Mucosa of rectum (tissue), 2 donors: ENCODE measurements around the gene ASIC4.

Source experiments
- H3K27ac ChIP-seq, 2 donors: one replicate each; pipeline ENCODE4 v1.7.0; 2013; ENCODE audit warnings: inconsistent platforms in 2 of 2, low read depth in 2 of 2, low read length in 2 of 2
- H3K27me3 ChIP-seq, 2 donors: one replicate each; pipeline ENCODE4 v1.7.0; 2013; ENCODE audit warnings: low read length in 2 of 2; ENCODE audit not compliant: control insufficient read depth in 2 of 2, insufficient read depth in 2 of 2
- H3K36me3 ChIP-seq, 2 donors: one replicate each; pipeline ENCODE4 v1.7.0; 2013; ENCODE audit warnings: low read length in 2 of 2; ENCODE audit not compliant: control insufficient read depth in 2 of 2, insufficient read depth in 2 of 2
- H3K4me1 ChIP-seq, 2 donors: one replicate each; pipeline ENCODE4 v1.7.0; 2013; ENCODE audit warnings: low read length in 2 of 2, mild to moderate bottlenecking in 1 of 2; ENCODE audit not compliant: control insufficient read depth in 2 of 2, insufficient read depth in 2 of 2
- H3K4me3 ChIP-seq, 2 donors: one replicate each; pipeline ENCODE4 v1.7.0; 2013; ENCODE audit warnings: low read length in 2 of 2
- H3K9ac ChIP-seq, 2 donors: one replicate each; pipeline ENCODE4 v1.7.0; 2013; ENCODE audit warnings: low read length in 2 of 2, low read depth in 1 of 2, mild to moderate bottlenecking in 1 of 2
- H3K9me3 ChIP-seq, 2 donors: one replicate each; pipeline ENCODE4 v1.7.0; 2013; ENCODE audit warnings: low read length in 2 of 2; ENCODE audit not compliant: control insufficient read depth in 2 of 2
- donor health status: healthy.
- donor health status: Normal muscosa, but diverticular disease.

ASIC4 gene

GRCh38 chr2:219533930-219534661 lies 19.8 kb downstream of the ASIC4 start:
- Histone ChIP-seq H3K4me1 (peaks cover 0 to 3% of the 10 kb centered on the region in 2 donors), H3K27ac (no peak overlapping the region), H3K27me3 (peaks cover 14 to 21% of the 10 kb centered on the region in 2 donors), H3K4me3 (no peak overlapping the region), H3K9ac (no peak overlapping the region), H3K36me3 (peaks cover 0 to 2% of the 10 kb centered on the region in 2 donors), H3K9me3 (no peaks in the 10 kb centered on the region)

- no peaks in the 10 kb centered on the region for H3K9me3 ChIP-seq
- peaks cover 8 to 16% of the 10 kb centered on the region in 2 donors for H3K36me3 ChIP-seq
- no peak overlapping the region for H3K9ac ChIP-seq
- H3K4me3 ChIP-seq, result no peak overlapping the region
- H3K27me3 ChIP-seq, result peaks cover 4 to 5% of the 10 kb centered on the region in 2 donors
- H3K4me1 ChIP-seq, result peaks cover 0 to 1% of the 10 kb centered on the region in 2 donors
- no peak overlapping the region for H3K27ac ChIP-seq
Measured at GRCh38 chr2:219536425-219536824, 22.1 kb downstream of the ASIC4 start.

DNA sequence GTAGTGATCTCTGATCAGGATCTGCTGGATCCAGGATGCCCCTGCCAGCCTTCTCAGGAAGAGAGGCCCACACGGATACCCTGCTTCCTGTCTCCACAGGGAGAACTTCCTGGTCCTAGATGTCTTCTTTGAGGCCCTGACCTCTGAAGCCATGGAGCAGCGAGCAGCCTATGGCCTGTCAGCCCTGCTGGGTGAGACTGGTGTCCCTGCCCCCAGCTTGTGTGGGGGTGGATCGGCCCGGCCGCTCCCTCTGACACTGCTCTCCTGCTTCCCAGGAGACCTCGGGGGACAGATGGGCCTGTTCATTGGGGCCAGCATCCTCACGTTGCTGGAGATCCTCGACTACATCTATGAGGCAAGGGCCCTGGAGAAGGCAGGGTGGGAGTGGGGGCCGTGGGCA lies 22.7 kb downstream of the ASIC4 start:
- Histone ChIP-seq H3K4me1 (peaks cover 2 to 5% of the 10 kb centered on the region in 2 donors), H3K27me3 (peaks cover 0 to 5% of the 10 kb centered on the region in 2 donors), H3K36me3 (peaks cover 9 to 16% of the 10 kb centered on the region in 2 donors), H3K9ac (no peak overlapping the region), H3K9me3 (no peaks in the 10 kb centered on the region), H3K27ac (no peak overlapping the region), H3K4me3 (no peak overlapping the region)

GRCh38 chr2:219537657-219538488 lies 23.6 kb downstream of the ASIC4 start:
- H3K9ac ChIP-seq, result no peak overlapping the region
- no peaks in the 10 kb centered on the region for H3K9me3 ChIP-seq
- peaks cover 10 to 14% of the 10 kb centered on the region in 2 donors for H3K4me1 ChIP-seq
- H3K36me3 ChIP-seq, result peaks cover 9 to 16% of the 10 kb centered on the region in 2 donors
- H3K27me3 ChIP-seq, result peaks cover 0 to under 1% of the 10 kb centered on the region in 2 donors
- H3K27ac ChIP-seq, result no peak overlapping the region
- no peak overlapping the region for H3K4me3 ChIP-seq

DNA sequence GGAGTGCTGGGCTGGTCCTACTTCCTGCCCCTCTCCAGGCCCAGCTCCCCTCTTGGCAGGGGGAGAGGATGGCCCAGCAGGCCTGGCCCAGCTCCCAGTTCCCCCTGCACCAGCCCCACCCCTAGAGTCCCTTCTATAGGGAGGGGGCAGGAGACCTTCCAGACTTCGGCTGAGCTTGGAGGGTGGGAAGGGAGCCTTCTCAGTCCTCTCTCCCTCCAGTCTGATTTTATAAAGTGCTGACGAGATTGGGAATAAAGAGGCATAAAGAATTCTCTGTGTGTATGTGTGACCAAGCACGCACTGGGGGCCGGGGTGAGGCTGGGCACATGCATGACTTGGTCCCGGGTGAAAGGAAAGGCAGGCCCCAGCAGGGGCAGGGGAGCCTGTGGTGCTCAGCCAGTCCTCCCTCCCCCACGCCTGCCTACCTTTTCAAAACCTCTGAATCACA lies 24.2 kb downstream of the ASIC4 start:
- no peaks in the 10 kb centered on the region for H3K27me3 ChIP-seq
- no peak overlapping the region for H3K9ac ChIP-seq
- no peaks in the 10 kb centered on the region for H3K9me3 ChIP-seq

GRCh38 chr2:219538956-219539788 lies 24.9 kb downstream of the ASIC4 start:
- Histone ChIP-seq H3K4me3 (no peak overlapping the region), H3K36me3 (peaks cover 9 to 16% of the 10 kb centered on the region in 2 donors), H3K9ac (no peak overlapping the region), H3K27ac (no peak overlapping the region), H3K4me1 (peaks cover 13 to 19% of the 10 kb centered on the region in 2 donors), H3K9me3 (no peaks in the 10 kb centered on the region), H3K27me3 (no peaks in the 10 kb centered on the region)

More for the DNA sequence above, 24.2 kb downstream of the ASIC4 start:
- Histone ChIP-seq H3K4me3 (no peak overlapping the region), H3K4me1 (peaks cover 12 to 18% of the 10 kb centered on the region in 2 donors), H3K27ac (no peak overlapping the region), H3K36me3 (peaks cover 9 to 16% of the 10 kb centered on the region in 2 donors)

GRCh38 chr2:219539926-219540678 lies 25.8 kb downstream of the ASIC4 start:
- Histone ChIP-seq H3K9me3 (no peaks in the 10 kb centered on the region), H3K36me3 (peaks cover 9 to 16% of the 10 kb centered on the region in 2 donors), H3K4me1 (peaks cover 19 to 23% of the 10 kb centered on the region in 2 donors), H3K27ac (no peak overlapping the region), H3K9ac (no peak overlapping the region), H3K27me3 (no peaks in the 10 kb centered on the region), H3K4me3 (no peak overlapping the region)

DNA sequence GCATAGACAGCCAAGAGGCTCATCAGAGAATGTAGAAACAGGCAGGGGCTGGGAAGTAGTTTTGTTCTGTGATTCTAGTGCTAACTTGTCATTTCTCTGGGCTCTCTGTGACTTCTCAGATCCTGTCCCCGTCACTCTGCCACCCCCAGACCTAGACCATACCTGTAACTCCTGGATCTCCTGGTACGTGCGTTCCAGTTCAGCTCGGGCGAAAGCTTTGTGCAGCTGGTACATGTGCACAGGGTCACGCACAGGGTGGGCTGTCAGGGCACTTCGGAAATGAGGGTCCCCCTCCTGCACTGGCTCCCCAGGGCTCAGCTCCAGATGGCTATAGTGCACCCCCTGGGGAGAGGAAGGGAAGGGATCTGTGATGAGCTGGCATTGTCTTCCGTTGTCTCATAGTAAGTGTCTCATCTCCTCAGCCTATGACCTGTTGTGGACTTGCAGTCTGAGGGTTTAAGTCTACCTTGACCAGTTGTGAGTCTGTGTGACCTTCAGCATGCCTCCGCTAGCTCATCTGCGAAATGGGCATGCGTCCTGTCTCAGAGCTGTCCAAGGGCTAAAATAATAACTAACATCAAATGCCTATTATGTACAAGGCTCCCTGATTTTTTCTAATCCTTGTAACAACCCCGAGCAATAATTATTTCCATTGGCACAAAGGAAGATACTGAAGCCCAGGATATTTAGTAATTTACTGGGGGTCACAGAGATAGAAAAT lies 26.7 kb downstream of the ASIC4 start:
- H3K27me3 ChIP-seq, result no peaks in the 10 kb centered on the region
- no peak overlapping the region for H3K4me3 ChIP-seq
- H3K27ac ChIP-seq, result no peak overlapping the region
- H3K4me1 ChIP-seq, result peaks cover 19 to 23% of the 10 kb centered on the region in 2 donors
- peaks cover 9 to 16% of the 10 kb centered on the region in 2 donors for H3K36me3 ChIP-seq
- no peak overlapping the region for H3K9ac ChIP-seq
- no peaks in the 10 kb centered on the region for H3K9me3 ChIP-seq
